ENCODE results near the gene UGT8. TPM values are rescaled to one million over a fixed set of nuclear protein-coding genes. Genes with fewer than 3 reads are reported as not detected.

Gene UGT8
- total and polyA plus RNA-seq, 2 donors from 2014 or later = 20.0 to 42.2 TPM

- intact Hi-C loops (cut with DNase I) = loop anchor here (10.0 kb wide), 1 partner anchor 308 kb away; no protein-coding TSS in a partner anchor
- Histone ChIP-seq H3K4me3 (ENCODE audit: low read length in 3 of 3) (no peak overlapping the region), H3K9ac (ENCODE audit: low read length in 3 of 3) (no peak overlapping the region), H3K4me1 (ENCODE audit: control insufficient read depth in 2 of 3, insufficient read depth in 2 of 3, low read depth in 1 of 3, low read length in 3 of 3) (no peaks in the 10 kb centered on the region), H3K27me3 (ENCODE audit: control insufficient read depth, insufficient read depth, low read length) (no peaks in the 10 kb centered on the region), H3K36me3 (ENCODE audit: control insufficient read depth in 2 of 3, insufficient read depth in 3 of 3, low read length in 3 of 3) (no peaks in the 10 kb centered on the region), H3K27ac (ENCODE audit: low read depth in 2 of 2, low read length in 2 of 2) (no peak overlapping the region), H3K9me3 (ENCODE audit: control insufficient read depth in 2 of 3, insufficient read depth in 1 of 3, low read length in 3 of 3) (no peaks in the 10 kb centered on the region)
- FAIRE-seq (no peak), DNase-seq (no peak)
- TF ChIP-seq, protein P1, sequence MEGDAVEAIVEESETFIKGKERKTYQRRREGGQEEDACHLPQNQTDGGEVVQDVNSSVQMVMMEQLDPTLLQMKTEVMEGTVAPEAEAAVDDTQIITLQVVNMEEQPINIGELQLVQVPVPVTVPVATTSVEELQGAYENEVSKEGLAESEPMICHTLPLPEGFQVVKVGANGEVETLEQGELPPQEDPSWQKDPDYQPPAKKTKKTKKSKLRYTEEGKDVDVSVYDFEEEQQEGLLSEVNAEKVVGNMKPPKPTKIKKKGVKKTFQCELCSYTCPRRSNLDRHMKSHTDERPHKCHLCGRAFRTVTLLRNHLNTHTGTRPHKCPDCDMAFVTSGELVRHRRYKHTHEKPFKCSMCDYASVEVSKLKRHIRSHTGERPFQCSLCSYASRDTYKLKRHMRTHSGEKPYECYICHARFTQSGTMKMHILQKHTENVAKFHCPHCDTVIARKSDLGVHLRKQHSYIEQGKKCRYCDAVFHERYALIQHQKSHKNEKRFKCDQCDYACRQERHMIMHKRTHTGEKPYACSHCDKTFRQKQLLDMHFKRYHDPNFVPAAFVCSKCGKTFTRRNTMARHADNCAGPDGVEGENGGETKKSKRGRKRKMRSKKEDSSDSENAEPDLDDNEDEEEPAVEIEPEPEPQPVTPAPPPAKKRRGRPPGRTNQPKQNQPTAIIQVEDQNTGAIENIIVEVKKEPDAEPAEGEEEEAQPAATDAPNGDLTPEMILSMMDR (IDR thresholded peaks at IDR 0.05; ENCODE audit: borderline replicate concordance, extremely low read depth, insufficient read depth) = no peak
These were observed 94.4 kb downstream of the UGT8 start for GRCh38 chr4:114692958-114693357.

DNA sequence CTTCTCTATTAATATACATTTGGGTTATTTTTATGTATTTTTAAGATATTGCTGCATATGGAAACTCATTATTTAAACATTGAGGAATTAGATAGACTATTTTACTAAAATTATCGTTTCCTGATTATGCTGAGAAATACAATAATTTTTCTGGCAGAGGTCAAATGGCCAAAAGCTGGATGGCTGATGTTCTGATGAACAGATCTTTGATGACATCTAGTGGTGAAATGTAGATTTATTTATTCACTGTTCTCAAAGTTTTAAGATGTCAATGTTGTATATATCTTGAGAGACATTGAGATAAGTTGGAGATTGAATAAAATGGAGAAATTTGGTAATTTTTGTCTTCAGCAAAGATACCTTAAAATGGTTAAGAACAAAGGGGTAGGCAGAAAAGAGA lies 96.2 kb downstream of the UGT8 start:
- Histone ChIP-seq H3K9ac (ENCODE audit: low read length in 3 of 3) (no peak overlapping the region), H3K4me1 (ENCODE audit: control insufficient read depth in 2 of 3, insufficient read depth in 2 of 3, low read depth in 1 of 3, low read length in 3 of 3) (no peaks in the 10 kb centered on the region), H3K27me3 (ENCODE audit: control insufficient read depth, insufficient read depth, low read length) (no peaks in the 10 kb centered on the region), H3K4me3 (ENCODE audit: low read length in 3 of 3) (no peak overlapping the region), H3K36me3 (ENCODE audit: control insufficient read depth in 2 of 3, insufficient read depth in 3 of 3, low read length in 3 of 3) (no peaks in the 10 kb centered on the region), H3K27ac (ENCODE audit: low read depth in 2 of 2, low read length in 2 of 2) (no peak overlapping the region), H3K9me3 (ENCODE audit: control insufficient read depth in 2 of 3, insufficient read depth in 1 of 3, low read length in 3 of 3) (no peaks in the 10 kb centered on the region)
- peak in 2 of 5 donors; percentile 57 to 59 for DNase-seq
- FAIRE-seq = peak; percentile 97
- intact Hi-C loops (cut with DNase I) = loop anchor here (10.0 kb wide), 1 partner anchor 310 kb away; no protein-coding TSS in a partner anchor
- TF ChIP-seq, protein P1 (IDR thresholded peaks at IDR 0.05; ENCODE audit: borderline replicate concordance, extremely low read depth, insufficient read depth) = peak; percentile 55

DNA sequence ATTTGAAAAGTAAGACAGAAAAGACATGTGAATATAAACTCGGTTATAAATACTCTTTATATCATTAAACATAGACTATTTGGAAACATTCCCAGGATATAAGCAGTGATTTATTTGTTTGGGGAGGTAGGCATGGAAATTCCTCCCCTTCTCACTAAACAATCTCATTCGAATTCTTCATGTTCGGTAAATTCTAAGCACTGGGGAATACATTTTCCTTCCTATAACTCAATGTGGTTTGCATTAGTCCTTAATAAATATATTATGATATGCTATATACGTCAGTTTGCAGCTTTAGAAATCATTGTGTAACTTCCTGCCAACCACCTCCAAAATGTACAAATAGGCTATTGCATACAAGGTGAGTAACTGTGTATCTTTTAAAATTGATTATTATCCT lies 99.6 kb downstream of the UGT8 start:
- H3K27me3 ChIP-seq (ENCODE audit: control insufficient read depth, insufficient read depth, low read length) = no peaks in the 10 kb centered on the region
- TF ChIP-seq, protein P1 (IDR thresholded peaks at IDR 0.05; ENCODE audit: borderline replicate concordance, extremely low read depth, insufficient read depth) = no peak
- FAIRE-seq (no peak), DNase-seq (peak in 2 of 5 donors; percentile 19 to 39)
- H3K4me3 ChIP-seq (ENCODE audit: low read length in 3 of 3) = no peak overlapping the region
- H3K9me3 ChIP-seq (ENCODE audit: control insufficient read depth in 2 of 3, insufficient read depth in 1 of 3, low read length in 3 of 3) = no peaks in the 10 kb centered on the region
- no peak overlapping the region for H3K9ac ChIP-seq (ENCODE audit: low read length in 3 of 3)
- no peaks in the 10 kb centered on the region for H3K4me1 ChIP-seq (ENCODE audit: control insufficient read depth in 2 of 3, insufficient read depth in 2 of 3, low read depth in 1 of 3, low read length in 3 of 3)
- intact Hi-C loops (cut with DNase I) = loop anchor here (10.0 kb wide), 1 partner anchor 313 kb away; no protein-coding TSS in a partner anchor
- no peaks in the 10 kb centered on the region for H3K36me3 ChIP-seq (ENCODE audit: control insufficient read depth in 2 of 3, insufficient read depth in 3 of 3, low read length in 3 of 3)
- H3K27ac ChIP-seq (ENCODE audit: low read depth in 2 of 2, low read length in 2 of 2) = no peak overlapping the region

DNA sequence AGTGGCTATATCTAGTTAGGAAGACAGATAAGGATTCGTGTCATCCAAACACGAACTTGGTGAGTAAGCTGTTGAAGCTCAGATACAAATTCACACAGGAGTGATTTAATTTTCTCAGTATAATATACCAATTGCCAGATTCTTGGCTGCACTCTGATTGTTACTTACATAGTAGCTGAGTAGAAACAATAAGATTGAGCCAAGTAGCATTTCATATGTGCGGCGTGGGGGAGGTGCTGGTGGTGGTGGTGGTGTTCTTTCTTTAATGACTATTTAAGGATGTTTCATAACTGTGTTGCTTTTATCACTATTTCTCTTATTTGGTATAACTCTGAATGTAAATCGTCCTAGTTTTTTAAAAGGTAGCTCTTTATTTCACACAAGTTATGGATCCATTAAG lies 102.9 kb downstream of the UGT8 start:
- intact Hi-C loops (cut with DNase I) = no loop called here
- DNase-seq = peak in 2 of 5 donors; percentile 15 to 22
- H3K4me1 ChIP-seq (ENCODE audit: control insufficient read depth in 2 of 3, insufficient read depth in 2 of 3, low read depth in 1 of 3, low read length in 3 of 3) = no peaks in the 10 kb centered on the region
- TF ChIP-seq, protein P1 (IDR thresholded peaks at IDR 0.05; ENCODE audit: borderline replicate concordance, extremely low read depth, insufficient read depth) = no peak
- no peaks in the 10 kb centered on the region for H3K36me3 ChIP-seq (ENCODE audit: control insufficient read depth in 2 of 3, insufficient read depth in 3 of 3, low read length in 3 of 3)
- no peak overlapping the region for H3K9ac ChIP-seq (ENCODE audit: low read length in 3 of 3)
- H3K27me3 ChIP-seq (ENCODE audit: control insufficient read depth, insufficient read depth, low read length) = no peaks in the 10 kb centered on the region
- no peak overlapping the region for H3K27ac ChIP-seq (ENCODE audit: low read depth in 2 of 2, low read length in 2 of 2)
- no peak overlapping the region for H3K4me3 ChIP-seq (ENCODE audit: low read length in 3 of 3)
- no peak for FAIRE-seq
- no peaks in the 10 kb centered on the region for H3K9me3 ChIP-seq (ENCODE audit: control insufficient read depth in 2 of 3, insufficient read depth in 1 of 3, low read length in 3 of 3)

Measured in kidney (tissue), 14 donors.